ENCODE data around the gene THSD4.

The THSD4 gene

DNA sequence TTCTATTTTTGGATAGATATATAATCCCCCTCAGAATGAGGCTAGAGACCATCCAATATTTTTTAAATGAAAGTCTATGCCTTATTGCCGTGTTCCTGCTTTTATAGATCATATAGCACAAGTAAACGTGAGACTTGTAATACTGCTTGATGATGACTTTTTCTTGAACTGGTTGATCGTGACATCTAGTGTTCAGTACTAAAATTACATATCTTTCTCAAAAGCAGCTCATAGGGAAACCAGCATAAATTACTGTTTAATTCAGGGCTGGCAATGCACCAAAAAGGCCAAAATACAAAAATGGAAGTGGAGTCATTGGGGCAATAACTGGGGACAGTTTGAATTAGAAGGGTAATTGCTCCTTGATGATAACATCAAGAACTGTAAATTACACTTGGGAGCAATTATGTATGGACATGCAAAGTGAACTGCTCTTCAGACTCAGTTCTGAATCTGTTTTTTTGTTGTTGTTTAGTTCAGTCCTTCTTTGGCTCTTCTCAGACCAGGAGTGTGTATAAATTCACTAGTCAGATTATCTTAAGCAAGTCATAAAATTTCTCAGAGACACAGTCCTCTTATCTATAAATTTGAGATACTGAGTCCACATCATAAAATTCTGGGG is 325.3 kb downstream of the THSD4 start:
- DNase-seq, result no peak

GRCh38 chr15:71443538-71443937 is 328.3 kb downstream of the THSD4 start:
- no peak for DNase-seq

DNA sequence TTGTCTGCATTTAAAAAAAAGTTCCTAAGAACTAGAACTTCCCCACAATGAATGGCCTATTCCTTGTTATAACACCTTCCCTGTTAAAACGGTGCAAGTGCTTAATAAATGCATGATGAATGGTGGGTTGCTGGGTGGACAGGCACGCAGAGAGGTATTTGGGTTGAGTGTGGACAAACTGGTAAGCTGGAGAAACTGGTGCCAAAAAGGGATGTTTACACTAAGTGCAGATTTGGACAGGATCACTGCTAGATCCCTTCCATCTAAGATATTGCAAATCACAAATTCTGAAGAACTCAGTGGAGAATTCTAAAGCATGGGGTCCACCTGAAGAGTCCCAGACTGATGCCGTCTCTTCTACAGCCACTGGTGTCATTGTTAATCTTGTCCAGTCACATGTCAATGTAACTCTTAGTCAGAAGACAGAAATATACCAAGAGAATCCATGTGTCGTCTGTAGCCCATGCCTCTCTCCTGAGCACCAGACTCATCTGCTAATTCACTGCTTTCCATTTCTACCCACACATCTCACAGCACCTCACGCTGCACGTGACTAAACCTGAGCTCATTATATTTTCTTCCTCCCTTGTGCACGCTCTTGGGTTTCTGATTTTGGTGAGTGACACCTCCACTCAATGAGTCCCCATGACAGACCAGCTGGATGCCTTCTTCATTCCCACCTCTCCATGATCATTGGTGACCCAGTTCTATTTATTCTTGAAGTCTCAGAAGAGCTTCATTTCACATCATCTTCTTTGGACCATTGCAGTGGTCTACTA is 328.9 kb downstream of the THSD4 start:
- DNase-seq, result no peak

- no peak for DNase-seq
Observed at GRCh38 chr15:71444866-71445590, 329.8 kb downstream of the THSD4 start.

- DNase-seq, result no peak
Observed at GRCh38 chr15:71447328-71448250, 332.3 kb downstream of the THSD4 start.

DNA sequence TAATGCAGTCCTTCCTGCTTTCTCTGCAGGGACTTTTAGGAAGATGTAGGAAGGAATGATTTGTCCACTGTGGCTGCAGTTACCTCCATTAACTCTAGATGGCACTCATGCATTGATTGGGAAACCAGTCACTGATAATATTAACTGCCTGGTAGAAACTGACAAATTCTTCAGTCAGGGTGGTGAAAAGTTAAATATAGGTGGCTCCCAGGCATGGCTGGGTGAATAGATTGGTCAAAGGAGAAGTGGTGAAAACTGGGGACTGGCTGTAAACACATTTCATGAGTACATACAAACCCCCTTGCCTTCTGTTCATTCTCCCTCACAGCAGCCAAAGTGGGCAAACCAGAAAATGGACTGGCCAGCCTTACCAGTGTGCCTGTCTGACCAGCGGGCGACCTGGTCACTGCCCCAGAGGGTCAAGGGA is 333.4 kb downstream of the THSD4 start:
- DNase-seq, result no peak

- no peak for DNase-seq
Observed at GRCh38 chr15:71449363-71449762, 334.1 kb downstream of the THSD4 start.

GRCh38 chr15:71449956-71450355 is 334.7 kb downstream of the THSD4 start:
- no peak for DNase-seq

DNA sequence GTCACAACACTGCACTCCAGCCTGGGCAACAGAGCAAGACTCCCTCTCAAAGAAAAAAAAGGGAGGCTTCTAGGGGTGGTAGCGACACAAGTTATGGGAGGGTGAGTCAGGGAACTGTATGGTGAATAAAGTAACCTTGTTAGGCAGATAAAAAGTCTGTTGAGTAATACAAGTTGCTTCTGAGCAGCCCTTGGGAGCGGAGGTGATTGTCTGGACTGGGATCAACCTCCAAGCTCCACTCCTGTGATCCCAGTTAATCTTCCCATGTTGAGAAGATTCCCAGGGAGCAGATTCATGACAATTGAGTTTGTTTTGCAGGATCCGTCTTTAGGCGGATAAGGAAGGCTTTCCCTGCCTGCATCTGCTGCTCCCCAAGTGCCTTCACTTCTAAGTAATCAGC is 335.9 kb downstream of the THSD4 start:
- DNase-seq, result no peak

DNA sequence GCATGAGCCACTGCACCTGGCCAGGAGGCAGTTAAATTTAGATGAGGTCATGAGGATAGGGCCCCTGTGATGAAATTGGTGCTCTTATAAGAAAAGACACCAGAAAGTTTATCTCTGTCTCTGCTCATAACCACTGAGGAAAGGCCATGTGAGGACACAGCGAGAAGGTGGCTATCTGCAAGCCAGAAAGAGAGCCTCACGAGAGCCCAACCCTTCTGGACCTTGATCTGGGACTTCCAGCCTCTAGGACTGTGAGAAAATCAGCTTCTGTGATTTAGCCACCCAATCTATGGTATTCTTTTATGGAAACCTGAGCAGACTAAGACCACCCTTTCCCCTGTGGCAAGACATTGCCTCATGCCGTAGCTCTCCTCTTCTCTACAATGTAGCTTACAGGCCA is 337.6 kb downstream of the THSD4 start:
- DNase-seq, result no peak

DNA sequence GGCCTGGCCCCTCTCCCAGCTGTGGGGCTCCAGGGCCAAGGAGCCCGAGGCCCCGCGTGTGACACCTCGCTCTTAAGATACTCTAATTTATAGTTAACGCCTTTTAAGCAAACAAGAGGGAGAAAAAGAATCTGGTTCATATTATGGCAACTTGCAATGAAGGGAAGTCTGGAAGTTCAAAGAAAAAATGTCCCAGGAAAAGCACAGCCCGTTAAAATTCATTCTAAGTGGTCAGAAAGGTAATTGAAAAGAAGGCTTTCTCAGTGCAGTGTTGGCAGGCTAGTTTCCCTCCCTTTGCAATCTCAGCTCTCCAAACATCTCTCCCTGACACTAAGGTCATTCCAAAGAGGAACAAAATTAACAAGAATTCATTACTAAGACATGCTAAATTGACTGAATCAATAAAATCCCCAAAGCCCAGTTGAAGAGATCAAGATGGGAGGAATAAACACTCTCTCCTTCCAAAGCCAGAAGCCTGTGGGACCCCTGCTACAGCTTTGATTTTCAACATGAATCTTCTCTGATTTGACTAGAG is 339.3 kb downstream of the THSD4 start:
- DNase-seq, result no peak

DNA sequence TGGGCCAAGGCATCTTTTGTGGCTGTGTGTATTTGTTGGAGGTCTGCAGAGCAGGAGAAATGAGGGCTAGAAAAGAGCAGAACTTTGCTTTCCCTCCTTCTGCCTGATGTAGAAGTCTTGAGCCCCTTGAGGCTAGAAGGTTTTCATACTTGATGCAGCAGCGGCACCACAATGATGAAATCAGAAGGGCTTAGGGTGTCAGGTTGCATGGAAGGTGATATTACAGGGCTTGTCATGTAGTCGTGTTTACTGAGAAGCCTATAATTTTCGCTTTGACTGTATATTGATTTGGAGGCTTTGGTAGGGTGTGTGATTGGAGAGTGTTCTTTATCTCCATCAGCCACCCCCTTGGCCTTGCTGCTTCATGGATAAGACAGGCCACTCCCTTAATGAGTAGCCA is 339.8 kb downstream of the THSD4 start:
- DNase-seq, result no peak

GRCh38 chr15:71455878-71456277 is 340.6 kb downstream of the THSD4 start:
- DNase-seq, result no peak

- no peak for DNase-seq
Observed at GRCh38 chr15:71456362-71456761, 341.1 kb downstream of the THSD4 start.

GRCh38 chr15:71456811-71457210 is 341.5 kb downstream of the THSD4 start:
- DNase-seq, result no peak

GRCh38 chr15:71458089-71458660 is 342.9 kb downstream of the THSD4 start:
- no peak for DNase-seq

DNA sequence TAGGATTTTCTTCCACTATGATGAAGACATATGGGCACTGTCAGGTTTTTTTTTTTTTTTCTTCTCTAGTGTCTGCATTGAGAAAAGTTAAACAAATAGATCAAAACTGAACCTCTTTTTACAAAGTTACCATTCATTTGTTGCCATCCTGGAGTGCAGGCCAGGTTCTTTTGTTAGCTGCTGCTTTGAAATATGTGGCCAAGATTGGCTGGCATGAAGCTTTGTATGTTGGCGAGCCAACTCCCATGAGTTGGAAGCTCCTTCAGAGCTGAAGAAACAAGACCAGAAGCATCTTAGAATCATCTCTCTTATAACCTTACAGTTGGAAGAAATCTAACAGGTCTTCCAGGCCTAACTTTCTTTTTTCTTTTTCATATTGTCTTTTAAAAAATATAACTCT is 346.5 kb downstream of the THSD4 start:
- no peak for DNase-seq

- no peak for DNase-seq
Observed at GRCh38 chr15:71462638-71463037, 347.4 kb downstream of the THSD4 start.

GRCh38 chr15:71463156-71463665 is 347.9 kb downstream of the THSD4 start:
- DNase-seq, result no peak

DNA sequence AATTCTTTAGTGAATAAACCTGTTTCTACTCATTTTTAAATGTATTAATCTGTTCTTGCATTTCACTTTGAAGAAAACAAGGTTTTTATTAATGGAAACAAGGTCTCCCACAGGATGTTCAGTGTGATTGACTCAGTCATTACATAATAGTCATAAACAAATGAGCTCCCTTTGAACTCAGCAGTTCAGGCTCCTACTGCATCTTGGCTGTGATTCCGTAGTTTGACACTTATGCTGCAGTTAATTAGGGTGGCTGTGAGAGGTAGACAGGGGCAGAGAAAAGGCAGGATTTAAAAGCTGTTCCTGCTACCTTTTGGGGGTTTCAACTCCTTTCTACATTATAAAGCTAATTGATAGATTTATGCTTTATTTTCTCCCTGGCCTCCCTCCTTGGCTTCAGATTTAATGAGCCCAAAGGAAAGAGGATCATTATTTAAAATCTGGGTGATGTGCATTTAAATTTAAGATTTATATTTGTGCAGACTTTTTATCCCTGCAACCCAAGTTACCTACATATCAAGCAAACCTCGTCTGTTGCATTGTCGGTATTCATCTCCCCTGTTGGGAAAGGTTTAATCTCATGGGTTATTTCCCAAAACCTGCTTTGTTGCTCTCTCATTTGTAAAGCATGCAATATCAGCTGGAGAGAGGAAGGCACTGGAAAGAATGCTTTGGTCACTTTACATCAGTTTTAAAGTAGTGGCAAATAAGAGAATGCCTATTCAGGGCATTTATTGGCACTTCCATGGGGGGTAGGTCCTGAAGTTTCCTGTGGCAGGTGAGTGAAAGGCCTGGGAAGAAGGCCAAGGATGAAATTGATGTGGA is 350.1 kb downstream of the THSD4 start:
- DNase-seq, result no peak

DNA sequence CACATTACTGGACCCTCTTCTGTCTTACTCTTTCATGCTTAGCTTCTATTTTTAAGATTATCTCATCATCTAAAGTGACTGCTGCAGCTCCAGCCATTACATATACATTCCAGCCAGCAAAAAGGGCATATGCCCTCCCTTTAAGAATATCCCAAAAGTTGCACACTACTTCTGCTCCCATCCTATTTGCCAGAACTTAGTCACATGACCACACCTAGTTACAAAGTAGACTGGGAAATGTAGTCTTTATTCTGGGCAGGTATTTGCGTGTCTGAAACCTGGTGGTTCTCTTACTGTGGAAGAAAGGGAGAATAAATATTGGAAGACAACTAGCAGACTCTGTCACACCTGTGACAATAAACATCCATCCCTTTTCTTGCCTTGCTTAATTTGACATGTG is 353.4 kb downstream of the THSD4 start:
- DNase-seq, result no peak

Data from NCI-H446 treated with DMSO at 0.1 percent for 48 hours (cell line).